Neural progenitor cell (in vitro differentiated cells): ENCODE results near the gene USP25.

Source experiments
- CTCF ChIP-seq: fragments of 200-600 bp; sonication (generic); IDR thresholded peaks from 2 replicates; pipeline ENCODE4 v1.5.1; 2017; ENCODE audit warnings: antibody characterized with exemption, mild to moderate bottlenecking
- EZH2 ChIP-seq: fragments of 200-600 bp; sonication (generic); IDR thresholded peaks from 2 replicates; pipeline ENCODE4 v1.6.1; 2017; ENCODE audit warnings: antibody characterized with exemption, mild to moderate bottlenecking, moderate library complexity
- EZH2phosphoT487 ChIP-seq: fragments of 200-600 bp; sonication (generic); IDR thresholded peaks from 2 replicates; pipeline ENCODE4 v1.6.1; 2017; ENCODE audit warnings: antibody characterized with exemption

GRCh38 chr21:15852146-15852545 lies 122.4 kb downstream of the USP25 start:
- TF ChIP-seq CTCF (no peak), EZH2phosphoT487 (no peak), EZH2 (no peak)
